ENCODE results near the gene TRIP12. TPM values are rescaled to one million over a fixed set of nuclear protein-coding genes. Genes with fewer than 3 reads are reported as not detected.
"Not testable (repeated sequence)": the region's sequence is repeated elsewhere in the genome, so short reads cannot be mapped to it uniquely, and the experiment has no call there.

Gene TRIP12
- total RNA-seq, 2 experiments from 2014 or later = 232 to 296 TPM

GRCh38 chr2:229725716-229726574 lies 195.9 kb downstream of the TRIP12 start:
- no peaks in the 10 kb centered on the region for H3K36me3 Mint-ChIP-seq (ENCODE audit: low read depth)
- no peak for DNase-seq
- H3K9me3 Mint-ChIP-seq = no peaks in the 10 kb centered on the region
- CTCF ChIA-PET = interaction anchor here (1.6 kb wide), 1 partner anchor 9 kb away, joined by 7 read pairs; no protein-coding TSS in a partner anchor
- POLR2A ChIA-PET = no interaction called here
- H3K27me3 Mint-ChIP-seq = peaks cover 23% of the 10 kb centered on the region
- H3K4me3 Mint-ChIP-seq = no peak overlapping the region
- peaks cover 5% of the 10 kb centered on the region for H3K4me1 Mint-ChIP-seq
- H3K27ac Mint-ChIP-seq = no peak overlapping the region

GRCh38 chr2:229723192-229723591 lies 198.6 kb downstream of the TRIP12 start:
- H3K27ac Mint-ChIP-seq; H3K36me3 Mint-ChIP-seq (ENCODE audit: low read depth); H3K9me3 Mint-ChIP-seq; POLR2A ChIA-PET; H3K4me3 Mint-ChIP-seq; CTCF ChIA-PET; H3K4me1 Mint-ChIP-seq; DNase-seq: not testable (repeated sequence)
- peaks cover 32% of the 10 kb centered on the region for H3K27me3 Mint-ChIP-seq

- no peaks in the 10 kb centered on the region for H3K36me3 Mint-ChIP-seq (ENCODE audit: low read depth)
- H3K27me3 Mint-ChIP-seq = peaks cover 57% of the 10 kb centered on the region
- no peak overlapping the region for H3K27ac Mint-ChIP-seq
- ChIA-PET POLR2A (no interaction called here), CTCF (no interaction called here)
- no peaks in the 10 kb centered on the region for H3K9me3 Mint-ChIP-seq
- H3K4me3 Mint-ChIP-seq = no peak overlapping the region
- peaks cover 10% of the 10 kb centered on the region for H3K4me1 Mint-ChIP-seq
- DNase-seq = no peak
Observed at GRCh38 chr2:229719926-229720647, 201.7 kb downstream of the TRIP12 start.

GRCh38 chr2:229718057-229718456 lies 203.8 kb downstream of the TRIP12 start:
- ChIA-PET CTCF (no interaction called here), POLR2A (no interaction called here)
- Mint-ChIP-seq H3K36me3 (ENCODE audit: low read depth) (no peaks in the 10 kb centered on the region), H3K27me3 (peaks cover 53% of the 10 kb centered on the region), H3K4me3 (no peak overlapping the region), H3K4me1 (peaks cover 10% of the 10 kb centered on the region), H3K27ac (no peak overlapping the region), H3K9me3 (no peaks in the 10 kb centered on the region)
- DNase-seq = no peak

- H3K4me3 Mint-ChIP-seq = no peak overlapping the region
- ChIA-PET CTCF (interaction anchor here (0.6 to 1.4 kb wide), 2 partner anchors 11 to 134 kb away, joined by 3 to 7 read pairs; no protein-coding TSS in a partner anchor), POLR2A (no interaction called here)
- H3K4me1 Mint-ChIP-seq = peaks cover 11% of the 10 kb centered on the region
- H3K9me3 Mint-ChIP-seq = no peaks in the 10 kb centered on the region
- H3K27ac Mint-ChIP-seq = no peak overlapping the region
- peak; percentile 46 for DNase-seq
- H3K36me3 Mint-ChIP-seq (ENCODE audit: low read depth) = no peaks in the 10 kb centered on the region
- peaks cover 68% of the 10 kb centered on the region for H3K27me3 Mint-ChIP-seq
Observed at GRCh38 chr2:229715895-229716507, 205.8 kb downstream of the TRIP12 start.

GRCh38 chr2:229714736-229715541 lies 206.9 kb downstream of the TRIP12 start:
- CTCF ChIA-PET = no interaction called here
- no peaks in the 10 kb centered on the region for H3K9me3 Mint-ChIP-seq
- peaks cover 11% of the 10 kb centered on the region for H3K4me1 Mint-ChIP-seq
- DNase-seq = peak; percentile 33
- POLR2A ChIA-PET = interaction anchor here (0.6 kb wide), 2 partner anchors 149 to 273 kb away, joined by 3 to 9 read pairs; no protein-coding TSS in a partner anchor
- peaks cover 75% of the 10 kb centered on the region for H3K27me3 Mint-ChIP-seq
- H3K4me3 Mint-ChIP-seq = no peak overlapping the region
- H3K27ac Mint-ChIP-seq = no peak overlapping the region
- H3K36me3 Mint-ChIP-seq (ENCODE audit: low read depth) = no peaks in the 10 kb centered on the region

- H3K4me3 Mint-ChIP-seq = peak within 1 kb of the TSS; percentile 30
- ChIA-PET POLR2A (no interaction called here), CTCF (interaction anchor here (0.7 kb wide), 1 partner anchor 1434 kb away, joined by 5 read pairs; no protein-coding TSS in a partner anchor)
- peaks cover 11% of the 10 kb centered on the region for H3K4me1 Mint-ChIP-seq
- H3K27ac Mint-ChIP-seq = no peak within 1 kb of the TSS
- H3K27me3 Mint-ChIP-seq = peaks cover 77% of the 10 kb centered on the region
- DNase-seq = peak; percentile 59
- no peaks in the 10 kb centered on the region for H3K36me3 Mint-ChIP-seq (ENCODE audit: low read depth)
- no peaks in the 10 kb centered on the region for H3K9me3 Mint-ChIP-seq
Observed at GRCh38 chr2:229714080-229714735, 207.6 kb downstream of the TRIP12 start, which contains the start of gene DNER. DNER (minus strand) TSS chr2:229714555; CDS start chr2:229714423, 132 bp downstream.

Other genes with a start within 250 kb of the TRIP12 start
- gene DNER, start 207.5 kb downstream of the TRIP12 start, total RNA-seq = not detected
- gene FBXO36, start 494 bp upstream of the TRIP12 start, total RNA-seq = 1 to 10 TPM in 1 of 2 experiments, under 1 TPM in 1; 0.82 to 1.1 TPM
- under 1 TPM; 0.08 to 0.27 TPM for gene SLC16A14, start 146.9 kb upstream of the TRIP12 start, total RNA-seq

Data from activated CD4-positive, alpha-beta T cell treated with anti-CD3 and anti-CD28 coated beads, Interleukin-2, amount 10 ng/mL, durations not matched to agents 7 days and 5 days (primary cell).